Ishikawa (cell line): ENCODE results near the gene ADAM19.

Source experiments
- CEBPB ChIP-seq: IDR thresholded peaks from 2 replicates; pipeline ENCODE4 v1.6.1; 2012
- EGR1 ChIP-seq: IDR thresholded peaks from 2 replicates; pipeline ENCODE4 v1.6.1; 2012
- EP300 ChIP-seq: IDR thresholded peaks from 2 replicates; pipeline ENCODE4 v1.6.1; 2012; ENCODE audit warnings: borderline replicate concordance
- FOXM1 ChIP-seq: IDR thresholded peaks from 2 replicates; pipeline ENCODE4 v1.6.1; 2012; ENCODE audit warnings: low read depth, borderline replicate concordance
- RAD21 ChIP-seq: IDR thresholded peaks from 2 replicates; pipeline ENCODE4 v1.6.1; 2012; ENCODE audit warnings: low read depth
- TAF1 ChIP-seq: IDR thresholded peaks from 2 replicates; pipeline ENCODE4 v1.6.1; 2012; ENCODE audit warnings: low read depth, mild to moderate bottlenecking
- TCF12 ChIP-seq: IDR thresholded peaks from 2 replicates; pipeline ENCODE4 v1.6.1; 2012; ENCODE audit warnings: low read depth
- TF ChIP-seq, protein P1 (sequence below): IDR thresholded peaks from 2 replicates; pipeline ENCODE4 v1.6.1; 2012; ENCODE audit warnings: low read depth, mild to moderate bottlenecking

DNA sequence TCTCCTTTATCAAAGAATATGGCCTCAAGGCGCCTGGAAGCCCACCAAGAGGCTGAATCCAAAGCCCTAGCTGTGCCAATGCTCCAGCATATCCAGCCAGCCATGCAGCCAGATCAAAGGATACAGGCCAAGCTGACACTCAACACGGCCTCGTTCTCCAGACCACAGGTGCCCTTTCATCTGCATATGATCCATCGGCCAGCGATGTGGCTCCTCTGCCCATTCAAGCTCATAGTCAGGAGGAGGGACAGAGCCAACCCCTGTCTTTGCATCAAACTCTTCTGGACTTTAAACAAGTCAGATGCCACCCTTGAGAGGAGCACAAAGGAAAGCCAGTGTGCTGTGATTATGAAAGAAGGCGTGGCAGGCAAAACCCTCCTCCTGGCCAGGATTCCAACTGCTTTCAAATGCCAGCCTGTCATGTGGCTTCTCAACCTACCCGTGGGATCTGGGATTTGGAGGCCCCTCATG, 42.5 kb downstream of the ADAM19 start:
- TF ChIP-seq, protein P1, sequence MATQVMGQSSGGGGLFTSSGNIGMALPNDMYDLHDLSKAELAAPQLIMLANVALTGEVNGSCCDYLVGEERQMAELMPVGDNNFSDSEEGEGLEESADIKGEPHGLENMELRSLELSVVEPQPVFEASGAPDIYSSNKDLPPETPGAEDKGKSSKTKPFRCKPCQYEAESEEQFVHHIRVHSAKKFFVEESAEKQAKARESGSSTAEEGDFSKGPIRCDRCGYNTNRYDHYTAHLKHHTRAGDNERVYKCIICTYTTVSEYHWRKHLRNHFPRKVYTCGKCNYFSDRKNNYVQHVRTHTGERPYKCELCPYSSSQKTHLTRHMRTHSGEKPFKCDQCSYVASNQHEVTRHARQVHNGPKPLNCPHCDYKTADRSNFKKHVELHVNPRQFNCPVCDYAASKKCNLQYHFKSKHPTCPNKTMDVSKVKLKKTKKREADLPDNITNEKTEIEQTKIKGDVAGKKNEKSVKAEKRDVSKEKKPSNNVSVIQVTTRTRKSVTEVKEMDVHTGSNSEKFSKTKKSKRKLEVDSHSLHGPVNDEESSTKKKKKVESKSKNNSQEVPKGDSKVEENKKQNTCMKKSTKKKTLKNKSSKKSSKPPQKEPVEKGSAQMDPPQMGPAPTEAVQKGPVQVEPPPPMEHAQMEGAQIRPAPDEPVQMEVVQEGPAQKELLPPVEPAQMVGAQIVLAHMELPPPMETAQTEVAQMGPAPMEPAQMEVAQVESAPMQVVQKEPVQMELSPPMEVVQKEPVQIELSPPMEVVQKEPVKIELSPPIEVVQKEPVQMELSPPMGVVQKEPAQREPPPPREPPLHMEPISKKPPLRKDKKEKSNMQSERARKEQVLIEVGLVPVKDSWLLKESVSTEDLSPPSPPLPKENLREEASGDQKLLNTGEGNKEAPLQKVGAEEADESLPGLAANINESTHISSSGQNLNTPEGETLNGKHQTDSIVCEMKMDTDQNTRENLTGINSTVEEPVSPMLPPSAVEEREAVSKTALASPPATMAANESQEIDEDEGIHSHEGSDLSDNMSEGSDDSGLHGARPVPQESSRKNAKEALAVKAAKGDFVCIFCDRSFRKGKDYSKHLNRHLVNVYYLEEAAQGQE, result no peak
- TF ChIP-seq CEBPB (no peak), EP300 (no peak), TAF1 (no peak), RAD21 (no peak), FOXM1 (no peak), TCF12 (no peak), EGR1 (no peak)
